ENCODE results near the gene TPD52L2.
A peak's percentile ranks its signal among the peaks of the same experiment; 100 is the strongest.

The TPD52L2 gene

GRCh38 chr20:63835021-63835858, 29.8 kb upstream of the TPD52L2 start:
- DNase-seq (ENCODE audit: low read depth): peak; percentile 92
- H3K4me3 ChIP-seq (ENCODE audit: control insufficient read depth, low read depth, low read length): no peak overlapping the region
- no peak for TF ChIP-seq CTCF (IDR thresholded peaks at IDR 0.05; ENCODE audit: control insufficient read depth, insufficient read depth, low read depth, low read length, missing control alignments)

- H3K4me3 ChIP-seq (ENCODE audit: control insufficient read depth, low read depth, low read length): no peak overlapping the region
- no peak for TF ChIP-seq CTCF (IDR thresholded peaks at IDR 0.05; ENCODE audit: control insufficient read depth, insufficient read depth, low read depth, low read length, missing control alignments)
- no peak for DNase-seq (ENCODE audit: low read depth)
These were observed 28.4 kb upstream of the TPD52L2 start for GRCh38 chr20:63836458-63837344.

GRCh38 chr20:63837479-63837878, 27.6 kb upstream of the TPD52L2 start:
- no peak for DNase-seq (ENCODE audit: low read depth)
- H3K4me3 ChIP-seq (ENCODE audit: control insufficient read depth, low read depth, low read length): no peak overlapping the region
- TF ChIP-seq CTCF (IDR thresholded peaks at IDR 0.05; ENCODE audit: control insufficient read depth, insufficient read depth, low read depth, low read length, missing control alignments): no peak

- TF ChIP-seq CTCF (IDR thresholded peaks at IDR 0.05; ENCODE audit: control insufficient read depth, insufficient read depth, low read depth, low read length, missing control alignments): no peak
- DNase-seq (ENCODE audit: low read depth): no peak
- H3K4me3 ChIP-seq (ENCODE audit: control insufficient read depth, low read depth, low read length): no peak overlapping the region
These were observed 25.4 kb upstream of the TPD52L2 start for GRCh38 chr20:63839620-63840019.

GRCh38 chr20:63840405-63840828, 24.7 kb upstream of the TPD52L2 start:
- DNase-seq (ENCODE audit: low read depth): no peak
- no peak for TF ChIP-seq CTCF (IDR thresholded peaks at IDR 0.05; ENCODE audit: control insufficient read depth, insufficient read depth, low read depth, low read length, missing control alignments)
- H3K4me3 ChIP-seq (ENCODE audit: control insufficient read depth, low read depth, low read length): no peak overlapping the region

- no peak for DNase-seq (ENCODE audit: low read depth)
- no peak overlapping the region for H3K4me3 ChIP-seq (ENCODE audit: control insufficient read depth, low read depth, low read length)
- no peak for TF ChIP-seq CTCF (IDR thresholded peaks at IDR 0.05; ENCODE audit: control insufficient read depth, insufficient read depth, low read depth, low read length, missing control alignments)
These were observed 22.8 kb upstream of the TPD52L2 start for GRCh38 chr20:63842258-63842657.

Measured in AG09309 (cell line).